ENCODE data around the gene NFIA.

The NFIA gene

GRCh38 chr1:61175976-61176375, 93.6 kb downstream of the NFIA start:
- DNase-seq (ENCODE audit: low read depth in 4 of 4, low spot score in 1 of 4): no peak

- no peak for DNase-seq (ENCODE audit: low read depth in 4 of 4, low spot score in 1 of 4)
Observed at GRCh38 chr1:61181067-61182038, 99.0 kb downstream of the NFIA start.

GRCh38 chr1:61182049-61182448, 99.7 kb downstream of the NFIA start:
- no peak for DNase-seq (ENCODE audit: low read depth in 4 of 4, low spot score in 1 of 4)

- no peak for DNase-seq (ENCODE audit: low read depth in 4 of 4, low spot score in 1 of 4)
Observed at GRCh38 chr1:61182480-61182879, 100.1 kb downstream of the NFIA start.

- DNase-seq (ENCODE audit: low read depth in 4 of 4, low spot score in 1 of 4): no peak
Observed at GRCh38 chr1:61183471-61184039, 101.2 kb downstream of the NFIA start.

GRCh38 chr1:61184040-61184713, 101.8 kb downstream of the NFIA start:
- no peak for DNase-seq (ENCODE audit: low read depth in 4 of 4, low spot score in 1 of 4)

- no peak for DNase-seq (ENCODE audit: low read depth in 4 of 4, low spot score in 1 of 4)
Observed at GRCh38 chr1:61184714-61185106, 102.3 kb downstream of the NFIA start.

GRCh38 chr1:61186753-61187152, 104.4 kb downstream of the NFIA start:
- DNase-seq (ENCODE audit: low read depth in 4 of 4, low spot score in 1 of 4): no peak

- no peak for DNase-seq (ENCODE audit: low read depth in 4 of 4, low spot score in 1 of 4)
Observed at GRCh38 chr1:61187352-61188086, 105.2 kb downstream of the NFIA start.

GRCh38 chr1:61190153-61190552, 107.8 kb downstream of the NFIA start:
- no peak for DNase-seq (ENCODE audit: low read depth in 4 of 4, low spot score in 1 of 4)

GRCh38 chr1:61190618-61191432, 108.5 kb downstream of the NFIA start:
- no peak for DNase-seq (ENCODE audit: low read depth in 4 of 4, low spot score in 1 of 4)

- no peak for DNase-seq (ENCODE audit: low read depth in 4 of 4, low spot score in 1 of 4)
Observed at GRCh38 chr1:61191433-61191720, 109.0 kb downstream of the NFIA start.

- DNase-seq (ENCODE audit: low read depth in 4 of 4, low spot score in 1 of 4): no peak
Observed at GRCh38 chr1:61192663-61193330, 110.4 kb downstream of the NFIA start.

GRCh38 chr1:61193808-61194207, 111.4 kb downstream of the NFIA start:
- no peak for DNase-seq (ENCODE audit: low read depth in 4 of 4, low spot score in 1 of 4)

GRCh38 chr1:61198554-61198953, 116.2 kb downstream of the NFIA start:
- no peak for DNase-seq (ENCODE audit: low read depth in 4 of 4, low spot score in 1 of 4)

GRCh38 chr1:61201035-61201434, 118.7 kb downstream of the NFIA start:
- no peak for DNase-seq (ENCODE audit: low read depth in 4 of 4, low spot score in 1 of 4)

- DNase-seq (ENCODE audit: low read depth in 4 of 4, low spot score in 1 of 4): no peak
Observed at GRCh38 chr1:61202854-61203598, 120.7 kb downstream of the NFIA start.

- DNase-seq (ENCODE audit: low read depth in 4 of 4, low spot score in 1 of 4): no peak
Observed at GRCh38 chr1:61204528-61204927, 122.2 kb downstream of the NFIA start.

- DNase-seq (ENCODE audit: low read depth in 4 of 4, low spot score in 1 of 4): no peak
Observed at GRCh38 chr1:61207416-61207815, 125.1 kb downstream of the NFIA start.
